ENCODE measurements around the gene CDH13. TPM values are rescaled to one million over a fixed set of nuclear protein-coding genes. Genes with fewer than 3 reads are reported as not detected.

Gene CDH13
- total and polyA plus RNA-seq, 4 donors, result 58.9 to 265 (median 158) TPM

GRCh38 chr16:83794860-83795554, 1168.2 kb downstream of the CDH13 start:
- intact Hi-C loops (cut with DNase I), result no loop called here
- DNase-seq, result no peak
- Histone ChIP-seq H3K4me1 (ENCODE audit: control insufficient read depth in 1 of 2, insufficient read depth in 2 of 2, low read length in 2 of 2) (peaks cover 0 to 3% of the 10 kb centered on the region in 2 donors), H3K4me3 (ENCODE audit: low read length in 2 of 2) (no peak overlapping the region), H3K27ac (ENCODE audit: low read depth in 1 of 2, low read length in 2 of 2) (no peak overlapping the region), H3K36me3 (ENCODE audit: control insufficient read depth in 1 of 2, insufficient read depth in 2 of 2, low read length in 1 of 2) (peaks cover 0 to 6% of the 10 kb centered on the region in 2 donors), H3K27me3 (ENCODE audit: control insufficient read depth in 1 of 2, insufficient read depth in 2 of 2, low read length in 1 of 2) (no peaks in the 10 kb centered on the region), H3K9me3 (ENCODE audit: control insufficient read depth, low read length) (no peaks in the 10 kb centered on the region)
- WGBS, 2 donors, result 88% methylated on average over 10 of the region's 10 CpGs
- no peak for ATAC-seq (ENCODE audit: low FRiP score)

GRCh38 chr16:83797013-83797412, 1170.2 kb downstream of the CDH13 start:
- 83 to 85% methylated on average over 9 of the region's 9 CpGs for WGBS, 2 donors
- Histone ChIP-seq H3K27ac (ENCODE audit: low read depth in 1 of 2, low read length in 2 of 2) (no peak overlapping the region), H3K4me1 (ENCODE audit: control insufficient read depth in 1 of 2, insufficient read depth in 2 of 2, low read length in 2 of 2) (peaks cover 0 to 5% of the 10 kb centered on the region in 2 donors), H3K36me3 (ENCODE audit: control insufficient read depth in 1 of 2, insufficient read depth in 2 of 2, low read length in 1 of 2) (peaks cover 0 to 6% of the 10 kb centered on the region in 2 donors), H3K27me3 (ENCODE audit: control insufficient read depth in 1 of 2, insufficient read depth in 2 of 2, low read length in 1 of 2) (no peaks in the 10 kb centered on the region), H3K4me3 (ENCODE audit: low read length in 2 of 2) (no peak overlapping the region), H3K9me3 (ENCODE audit: control insufficient read depth, low read length) (no peaks in the 10 kb centered on the region)
- ATAC-seq (ENCODE audit: low FRiP score) (no peak), DNase-seq (no peak)
- intact Hi-C loops (cut with DNase I), result no loop called here

- H3K4me1 ChIP-seq (ENCODE audit: control insufficient read depth in 1 of 2, insufficient read depth in 2 of 2, low read length in 2 of 2), result peaks cover 0 to 1% of the 10 kb centered on the region in 2 donors
- H3K27me3 ChIP-seq (ENCODE audit: control insufficient read depth in 1 of 2, insufficient read depth in 2 of 2, low read length in 1 of 2), result no peaks in the 10 kb centered on the region
- no peak overlapping the region for H3K27ac ChIP-seq (ENCODE audit: low read depth in 1 of 2, low read length in 2 of 2)
- ATAC-seq (ENCODE audit: low FRiP score), result no peak
- intact Hi-C loops (cut with DNase I), result no loop called here
- H3K9me3 ChIP-seq (ENCODE audit: control insufficient read depth, low read length), result no peaks in the 10 kb centered on the region
- 57 to 98% methylated on average over 1 of the region's 1 CpG for WGBS, 2 donors
- no peak for DNase-seq
- H3K4me3 ChIP-seq (ENCODE audit: low read length in 2 of 2), result no peak overlapping the region
- H3K36me3 ChIP-seq (ENCODE audit: control insufficient read depth in 1 of 2, insufficient read depth in 2 of 2, low read length in 1 of 2), result peaks cover 0 to 6% of the 10 kb centered on the region in 2 donors
These were observed 1172.6 kb downstream of the CDH13 start for GRCh38 chr16:83799336-83799735.

- Histone ChIP-seq H3K4me1 (ENCODE audit: control insufficient read depth in 1 of 2, insufficient read depth in 2 of 2, low read length in 2 of 2) (peaks cover 0 to 1% of the 10 kb centered on the region in 2 donors), H3K4me3 (ENCODE audit: low read length in 2 of 2) (peak overlapping the region; percentile 17 to 38), H3K36me3 (ENCODE audit: control insufficient read depth in 1 of 2, insufficient read depth in 2 of 2, low read length in 1 of 2) (no peaks in the 10 kb centered on the region), H3K27ac (ENCODE audit: low read depth in 1 of 2, low read length in 2 of 2) (no peak overlapping the region), H3K27me3 (ENCODE audit: control insufficient read depth in 1 of 2, insufficient read depth in 2 of 2, low read length in 1 of 2) (no peaks in the 10 kb centered on the region), H3K9me3 (ENCODE audit: control insufficient read depth, low read length) (no peaks in the 10 kb centered on the region)
- WGBS, 2 donors, result 2 to 3% methylated on average over 6 of the region's 6 CpGs
- ATAC-seq (ENCODE audit: low FRiP score) (peak; percentile 52), DNase-seq (no peak)
- intact Hi-C loops (cut with DNase I), result loop anchor here in 1 of 2 donors (10.0 kb wide), 2 partner anchors 87 to 117 kb away; no protein-coding TSS in a partner anchor
These were observed 1175.4 kb downstream of the CDH13 start for GRCh38 chr16:83802135-83802534.

- Histone ChIP-seq H3K9me3 (ENCODE audit: control insufficient read depth, low read length) (no peaks in the 10 kb centered on the region), H3K36me3 (ENCODE audit: control insufficient read depth in 1 of 2, insufficient read depth in 2 of 2, low read length in 1 of 2) (no peaks in the 10 kb centered on the region), H3K27me3 (ENCODE audit: control insufficient read depth in 1 of 2, insufficient read depth in 2 of 2, low read length in 1 of 2) (no peaks in the 10 kb centered on the region), H3K4me1 (ENCODE audit: control insufficient read depth in 1 of 2, insufficient read depth in 2 of 2, low read length in 2 of 2) (peaks cover 0 to 1% of the 10 kb centered on the region in 2 donors), H3K27ac (ENCODE audit: low read depth in 1 of 2, low read length in 2 of 2) (no peak overlapping the region), H3K4me3 (ENCODE audit: low read length in 2 of 2) (peak overlapping the region; percentile 17 to 38)
- 30 to 31% methylated on average over 11 of the region's 11 CpGs for WGBS, 2 donors
- DNase-seq (no peak), ATAC-seq (ENCODE audit: low FRiP score) (no peak)
- intact Hi-C loops (cut with DNase I), result loop anchor here in 1 of 2 donors (10.0 kb wide), 2 partner anchors 88 to 118 kb away; no protein-coding TSS in a partner anchor
These were observed 1175.9 kb downstream of the CDH13 start for GRCh38 chr16:83802554-83803205.

- H3K4me1 ChIP-seq (ENCODE audit: control insufficient read depth in 1 of 2, insufficient read depth in 2 of 2, low read length in 2 of 2), result peaks cover under 1 to 1% of the 10 kb centered on the region in 2 donors
- no peaks in the 10 kb centered on the region for H3K9me3 ChIP-seq (ENCODE audit: control insufficient read depth, low read length)
- WGBS, 2 donors, result 77 to 82% methylated on average over 3 of the region's 3 CpGs
- DNase-seq (no peak), ATAC-seq (ENCODE audit: low FRiP score) (no peak)
- no peaks in the 10 kb centered on the region for H3K36me3 ChIP-seq (ENCODE audit: control insufficient read depth in 1 of 2, insufficient read depth in 2 of 2, low read length in 1 of 2)
- no peak overlapping the region for H3K27ac ChIP-seq (ENCODE audit: low read depth in 1 of 2, low read length in 2 of 2)
- intact Hi-C loops (cut with DNase I), result loop anchor here in 1 of 2 donors (10.0 kb wide), 2 partner anchors 89 to 119 kb away; no protein-coding TSS in a partner anchor
- no peaks in the 10 kb centered on the region for H3K27me3 ChIP-seq (ENCODE audit: control insufficient read depth in 1 of 2, insufficient read depth in 2 of 2, low read length in 1 of 2)
- no peak overlapping the region for H3K4me3 ChIP-seq (ENCODE audit: low read length in 2 of 2)
These were observed 1177.0 kb downstream of the CDH13 start for GRCh38 chr16:83803811-83804210.

GRCh38 chr16:83804366-83804765, 1177.6 kb downstream of the CDH13 start:
- no peaks in the 10 kb centered on the region for H3K36me3 ChIP-seq (ENCODE audit: control insufficient read depth in 1 of 2, insufficient read depth in 2 of 2, low read length in 1 of 2)
- 94 to 96% methylated on average over 5 of the region's 5 CpGs for WGBS, 2 donors
- no peaks in the 10 kb centered on the region for H3K9me3 ChIP-seq (ENCODE audit: control insufficient read depth, low read length)
- intact Hi-C loops (cut with DNase I), result loop anchor here in 1 of 2 donors (10.0 kb wide), 2 partner anchors 90 to 120 kb away; no protein-coding TSS in a partner anchor
- H3K4me3 ChIP-seq (ENCODE audit: low read length in 2 of 2), result no peak overlapping the region
- no peaks in the 10 kb centered on the region for H3K27me3 ChIP-seq (ENCODE audit: control insufficient read depth in 1 of 2, insufficient read depth in 2 of 2, low read length in 1 of 2)
- DNase-seq, result no peak
- no peak for ATAC-seq (ENCODE audit: low FRiP score)
- H3K27ac ChIP-seq (ENCODE audit: low read depth in 1 of 2, low read length in 2 of 2), result no peak overlapping the region
- H3K4me1 ChIP-seq (ENCODE audit: control insufficient read depth in 1 of 2, insufficient read depth in 2 of 2, low read length in 2 of 2), result peaks cover 1 to 5% of the 10 kb centered on the region in 2 donors

GRCh38 chr16:83806036-83806435, 1179.3 kb downstream of the CDH13 start:
- DNase-seq, result no peak
- 56 to 60% methylated on average over 5 of the region's 5 CpGs for WGBS, 2 donors
- Histone ChIP-seq H3K4me3 (ENCODE audit: low read length in 2 of 2) (no peak overlapping the region), H3K9me3 (ENCODE audit: control insufficient read depth, low read length) (no peaks in the 10 kb centered on the region), H3K27me3 (ENCODE audit: control insufficient read depth in 1 of 2, insufficient read depth in 2 of 2, low read length in 1 of 2) (no peaks in the 10 kb centered on the region), H3K4me1 (ENCODE audit: control insufficient read depth in 1 of 2, insufficient read depth in 2 of 2, low read length in 2 of 2) (peaks cover 1 to 5% of the 10 kb centered on the region in 2 donors), H3K36me3 (ENCODE audit: control insufficient read depth in 1 of 2, insufficient read depth in 2 of 2, low read length in 1 of 2) (no peaks in the 10 kb centered on the region), H3K27ac (ENCODE audit: low read depth in 1 of 2, low read length in 2 of 2) (no peak overlapping the region)
- no peak for ATAC-seq (ENCODE audit: low FRiP score)
- intact Hi-C loops (cut with DNase I), result loop anchor here (5.0 to 10.0 kb wide), 3 partner anchors 91 to 121 kb away; no protein-coding TSS in a partner anchor
